CD14-positive monocyte (primary cell): ENCODE data around the gene CPA2. TPM values are rescaled to one million over a fixed set of nuclear protein-coding genes. Genes with fewer than 3 reads are reported as not detected.

Experiments
- DNase-seq, 3 donors: peaks; one replicate each; pipeline ENCODE4 v3.0.0-alpha.2; 2011 to 2022
- H2AFZ ChIP-seq: 2 replicates; pipeline ENCODE4 v1.6.0; 2012; ENCODE audit warnings: mild to moderate bottlenecking, low read depth, low read length, inconsistent platforms; ENCODE audit not compliant: insufficient read depth, poor library complexity, severe bottlenecking
- H3K27ac ChIP-seq, 2 donors: 1 replicate in 1 of 2; 2 replicates in 1 of 2; pipeline ENCODE4 v1.5.1; 2012 to 2013; ENCODE audit warnings: low read length in 2 of 2, control low read depth in 1 of 2, inconsistent platforms in 1 of 2, low read depth in 1 of 2, mild to moderate bottlenecking in 1 of 2
- H3K27me3 ChIP-seq, 2 donors: one replicate each; pipeline versions ENCODE4 v1.6.0 to v1.6.1; 2011 to 2013; ENCODE audit warnings: low read length in 2 of 2; ENCODE audit not compliant: control insufficient read depth in 2 of 2, insufficient read depth in 2 of 2
- H3K36me3 ChIP-seq, 2 donors: replicated peaks in 1 of 2; 1 replicate in 1 of 2; 2 replicates in 1 of 2; pipeline versions ENCODE4 v1.5.1 to v1.6.1; 2012 to 2013; ENCODE audit warnings: low read length in 2 of 2, control low read depth in 1 of 2, inconsistent platforms in 1 of 2, mild to moderate bottlenecking in 1 of 2; ENCODE audit not compliant: insufficient read depth in 2 of 2, control insufficient read depth in 1 of 2
- H3K4me1 ChIP-seq, 2 donors: 1 replicate in 1 of 2; 2 replicates in 1 of 2; pipeline versions ENCODE4 v1.5.1 to v1.6.1; 2012 to 2013; ENCODE audit warnings: low read length in 2 of 2, control low read depth in 1 of 2, inconsistent platforms in 1 of 2, mild to moderate bottlenecking in 1 of 2, moderate library complexity in 1 of 2; ENCODE audit not compliant: insufficient read depth in 2 of 2, control insufficient read depth in 1 of 2
- H3K4me2 ChIP-seq: replicated peaks from 2 replicates; pipeline ENCODE3; 2012; ENCODE audit warnings: low read length, moderate library complexity, mild to moderate bottlenecking; ENCODE audit not compliant: poor library complexity, severe bottlenecking; ENCODE audit errors: extremely low read depth
- H3K4me3 ChIP-seq, 3 experiments: fragments of 200-600 bp in 1 of 3; sonication (generic) in 1 of 3; replicated peaks in 1 of 3; 1 replicate in 2 of 3; 2 replicates in 1 of 3; pipeline ENCODE4 v1.5.1; 2011 to 2013; ENCODE audit warnings: low read length in 3 of 3, mild to moderate bottlenecking in 3 of 3, control low read depth in 2 of 3, low read depth in 2 of 3, inconsistent platforms in 1 of 3, moderate library complexity in 1 of 3
- H3K79me2 ChIP-seq: 2 replicates; pipeline ENCODE4 v1.6.0; 2012; ENCODE audit warnings: mild to moderate bottlenecking, control low read depth, inconsistent platforms, low read length, moderate library complexity; ENCODE audit not compliant: insufficient read depth
- H3K9ac ChIP-seq: 2 replicates; pipeline ENCODE4 v1.6.0; 2017; ENCODE audit warnings: low read length, mild to moderate bottlenecking; ENCODE audit not compliant: insufficient read depth, poor library complexity, severe bottlenecking
- H3K9me3 ChIP-seq, 2 donors: replicated peaks in 1 of 2; 1 replicate in 1 of 2; 2 replicates in 1 of 2; pipeline versions ENCODE4 v1.5.1 to v1.6.1; 2012 to 2013; ENCODE audit warnings: low read length in 2 of 2, control low read depth in 1 of 2; ENCODE audit not compliant: control insufficient read depth in 1 of 2, insufficient read depth in 1 of 2
- H4K20me1 ChIP-seq: 2 replicates; pipeline ENCODE4 v1.6.0; 2012; ENCODE audit warnings: mild to moderate bottlenecking, low read length, control low read depth, moderate library complexity; ENCODE audit not compliant: insufficient read depth
- H3K27ac Mint-ChIP-seq, 7 donors: one replicate each; pipeline ENCODE4 v1.8.0; 2020; ENCODE audit warnings: mild to moderate bottlenecking in 7 of 7, mixed read lengths in 7 of 7, moderate library complexity in 6 of 7, inconsistent platforms in 2 of 7
- H3K27me3 Mint-ChIP-seq, 3 donors: one replicate each; pipeline ENCODE4 v1.8.0; 2021 to 2022; ENCODE audit warnings: low read depth in 3 of 3, mild to moderate bottlenecking in 3 of 3, mixed read lengths in 3 of 3, moderate library complexity in 3 of 3, inconsistent platforms in 1 of 3
- H3K36me3 Mint-ChIP-seq, 2 donors: one replicate each; pipeline ENCODE4 v1.8.0; 2020; ENCODE audit warnings: mixed read lengths in 2 of 2, inconsistent platforms in 1 of 2, mild to moderate bottlenecking in 1 of 2
- H3K4me1 Mint-ChIP-seq: one replicate; pipeline ENCODE4 v1.8.0; 2020; ENCODE audit warnings: mild to moderate bottlenecking, mixed read lengths
- H3K4me3 Mint-ChIP-seq, 2 donors: one replicate each; pipeline ENCODE4 v1.8.0; 2020; ENCODE audit warnings: mild to moderate bottlenecking in 2 of 2, mixed read lengths in 2 of 2, moderate library complexity in 1 of 2
- H3K9me3 Mint-ChIP-seq, 7 donors: one replicate each; pipeline ENCODE4 v1.8.0; 2020 to 2022; ENCODE audit warnings: mixed read lengths in 7 of 7, mild to moderate bottlenecking in 6 of 7, moderate library complexity in 6 of 7, inconsistent platforms in 2 of 7
- WGBS: methylation state at CpG from one replicate; pipeline ENCODE4 v1.1.5; 2013; ENCODE audit warnings: missing lambda C conversion rate; ENCODE audit not compliant: insufficient coverage; 5-methylcytosine and 5-hydroxymethylcytosine counted together
- intact Hi-C, 2 donors: fragments of 100-400 bp; cut with micrococcal nuclease; formaldehyde crosslinking; loops; one replicate each; pipeline versions ENCODE4 v1.15.0 to v1.15.1; 2023
- polyA plus RNA-seq, 3 donors: library from polyadenylated mRNA; depleted of rRNA in 1 of 3; unstranded in 2 of 3; stranded (reverse) in 1 of 3; fragments of 300-500 nt in 2 of 3; fragments of >200 nt in 1 of 3; fragmentation: Illumina TruSeq in 2 of 3; gene quantifications; 1 replicate in 2 of 3; 2 replicates in 1 of 3; pipeline ENCODE4 v1.2.3, GENCODE V29; 2012 to 2021
- TF ChIP-seq, protein P1 (sequence below): fragments of 200-600 bp; IDR thresholded peaks from one replicate; pipeline ENCODE4 v1.8.0; 2022; ENCODE audit warnings: antibody characterized with exemption, mild to moderate bottlenecking

Gene CPA2
- polyA plus RNA-seq, 3 donors, result not detected

DNA sequence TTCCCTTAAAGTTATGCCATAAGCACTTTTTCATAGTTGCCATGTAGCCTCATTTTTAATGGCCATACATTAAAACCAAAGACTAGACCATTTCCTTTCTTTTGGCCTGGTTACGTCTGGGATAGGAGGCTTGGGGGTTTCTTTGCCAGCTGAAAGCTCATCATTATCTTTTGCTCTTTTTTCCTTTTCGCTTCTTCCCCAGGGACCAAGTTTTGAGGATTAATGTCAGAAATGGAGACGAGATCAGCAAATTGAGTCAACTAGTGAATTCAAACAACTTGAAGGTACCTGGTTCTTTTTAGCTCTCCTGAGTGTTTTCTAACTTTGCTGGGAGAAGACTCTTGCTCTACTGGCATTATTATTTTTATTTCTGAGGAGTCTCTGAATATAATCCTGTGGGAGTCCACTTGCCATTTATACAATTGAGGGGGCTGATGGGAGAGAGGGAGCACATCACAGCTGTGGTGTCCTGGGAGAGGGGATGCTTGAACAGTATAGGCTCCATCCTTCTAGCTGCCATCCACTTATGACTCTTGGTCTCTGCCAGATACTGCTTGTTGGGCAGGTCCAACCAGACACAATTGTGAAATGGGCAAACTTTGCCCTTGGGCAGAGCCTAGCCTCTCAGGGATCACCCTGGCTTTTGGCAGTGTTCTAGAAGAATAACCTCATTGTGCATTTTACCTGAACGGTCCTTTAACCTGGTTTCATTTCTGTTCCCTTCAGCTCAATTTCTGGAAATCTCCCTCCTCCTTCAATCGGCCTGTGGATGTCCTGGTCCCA is 32.1 kb downstream of the CPA2 start:
- Histone ChIP-seq H2AFZ (no peak overlapping the region), H3K79me2 (no peaks in the 10 kb centered on the region), H3K4me1 (no peaks in the 10 kb centered on the region), H3K4me3 (no peak overlapping the region), H3K27ac (no peak overlapping the region), H3K4me2 (no peak overlapping the region), H3K27me3 (no peaks in the 10 kb centered on the region), H3K36me3 (no peaks in the 10 kb centered on the region), H4K20me1 (no peaks in the 10 kb centered on the region), H3K9ac (no peak overlapping the region), H3K9me3 (no peaks in the 10 kb centered on the region)
- intact Hi-C loops, result no loop called here
- Mint-ChIP-seq H3K27ac (no peak overlapping the region), H3K36me3 (no peaks in the 10 kb centered on the region), H3K9me3 (peaks cover 0 to 1% (median 0%) of the 10 kb centered on the region in 7 donors), H3K4me3 (no peak overlapping the region), H3K4me1 (peaks cover under 1% of the 10 kb centered on the region), H3K27me3 (peaks cover 0 to 2% (median 2%) of the 10 kb centered on the region in 3 donors)
- no peak for DNase-seq
- WGBS, result 93% methylated on average over 3 of the region's 5 CpGs
- TF ChIP-seq, protein P1, sequence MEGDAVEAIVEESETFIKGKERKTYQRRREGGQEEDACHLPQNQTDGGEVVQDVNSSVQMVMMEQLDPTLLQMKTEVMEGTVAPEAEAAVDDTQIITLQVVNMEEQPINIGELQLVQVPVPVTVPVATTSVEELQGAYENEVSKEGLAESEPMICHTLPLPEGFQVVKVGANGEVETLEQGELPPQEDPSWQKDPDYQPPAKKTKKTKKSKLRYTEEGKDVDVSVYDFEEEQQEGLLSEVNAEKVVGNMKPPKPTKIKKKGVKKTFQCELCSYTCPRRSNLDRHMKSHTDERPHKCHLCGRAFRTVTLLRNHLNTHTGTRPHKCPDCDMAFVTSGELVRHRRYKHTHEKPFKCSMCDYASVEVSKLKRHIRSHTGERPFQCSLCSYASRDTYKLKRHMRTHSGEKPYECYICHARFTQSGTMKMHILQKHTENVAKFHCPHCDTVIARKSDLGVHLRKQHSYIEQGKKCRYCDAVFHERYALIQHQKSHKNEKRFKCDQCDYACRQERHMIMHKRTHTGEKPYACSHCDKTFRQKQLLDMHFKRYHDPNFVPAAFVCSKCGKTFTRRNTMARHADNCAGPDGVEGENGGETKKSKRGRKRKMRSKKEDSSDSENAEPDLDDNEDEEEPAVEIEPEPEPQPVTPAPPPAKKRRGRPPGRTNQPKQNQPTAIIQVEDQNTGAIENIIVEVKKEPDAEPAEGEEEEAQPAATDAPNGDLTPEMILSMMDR, result no peak

DNA sequence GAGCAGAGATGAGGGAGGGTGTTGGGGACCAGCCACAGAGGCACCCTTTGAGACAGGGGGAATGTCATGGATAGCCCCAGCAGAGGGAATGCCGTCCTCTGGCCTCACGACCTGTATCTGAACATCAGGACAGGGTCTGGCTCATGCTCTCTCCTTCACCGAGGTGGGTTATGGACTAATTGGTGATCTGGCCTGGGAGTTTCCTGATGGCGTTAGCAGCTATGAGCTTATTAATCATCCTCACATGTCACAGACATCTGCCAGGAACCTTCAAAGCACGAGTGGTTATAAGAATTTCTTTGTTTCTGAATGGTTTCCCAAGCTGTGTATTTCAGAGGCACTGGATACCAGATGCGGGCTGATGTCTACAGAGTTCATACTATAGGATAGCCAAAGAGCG is 33.2 kb downstream of the CPA2 start:
- no peaks in the 10 kb centered on the region for H3K4me1 Mint-ChIP-seq
- H3K36me3 Mint-ChIP-seq, result no peaks in the 10 kb centered on the region
- TF ChIP-seq, protein P1, result no peak
- Histone ChIP-seq H3K4me1 (no peaks in the 10 kb centered on the region), H3K36me3 (no peaks in the 10 kb centered on the region), H3K4me3 (no peak overlapping the region), H3K27me3 (no peaks in the 10 kb centered on the region), H4K20me1 (no peaks in the 10 kb centered on the region), H3K9me3 (no peaks in the 10 kb centered on the region), H3K4me2 (no peak overlapping the region), H3K27ac (no peak overlapping the region), H2AFZ (no peak overlapping the region), H3K79me2 (no peaks in the 10 kb centered on the region), H3K9ac (no peak overlapping the region)
- no peak overlapping the region for H3K27ac Mint-ChIP-seq
- peaks cover 0 to 1% (median 0%) of the 10 kb centered on the region in 7 donors for H3K9me3 Mint-ChIP-seq
- peaks cover 0 to 2% (median 0%) of the 10 kb centered on the region in 3 donors for H3K27me3 Mint-ChIP-seq
- no peak overlapping the region for H3K4me3 Mint-ChIP-seq
- no peak for DNase-seq
- 92% methylated on average over 5 of the region's 7 CpGs for WGBS
- intact Hi-C loops, result no loop called here
